Measurements from ENCODE around the gene NDST3. TPM values are rescaled to one million over a fixed set of nuclear protein-coding genes. Genes with fewer than 3 reads are reported as not detected.
A peak's percentile ranks its signal among the peaks of the same experiment; 100 is the strongest.
"Not testable (repeated sequence)": the region's sequence is repeated elsewhere in the genome, so short reads cannot be mapped to it uniquely, and the experiment has no call there.

NDST3 gene
- polyA plus RNA-seq, 10 donors = 0.07 to 1.0 (median 0.12) TPM; not detected in 3

DNA sequence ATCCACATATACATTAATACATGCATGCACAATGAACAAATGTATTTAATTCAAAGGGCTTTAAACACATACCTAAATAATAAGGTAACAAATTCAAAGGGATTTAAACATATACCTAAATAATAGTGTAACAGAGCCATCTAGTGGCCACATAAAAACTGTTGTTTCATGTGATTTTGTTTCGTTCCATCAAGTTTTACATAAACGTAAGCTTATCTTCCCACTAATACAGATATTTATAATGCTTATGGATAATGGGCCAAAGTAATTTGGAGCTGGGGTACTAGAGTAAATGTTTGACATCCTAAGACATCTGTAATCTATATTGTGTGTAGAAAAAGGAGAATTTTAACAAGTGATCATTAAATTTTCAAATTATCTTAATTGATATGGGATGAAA lies 236.2 kb downstream of the NDST3 start:
- DNase-seq = peak in 1 of 3 donors; percentile 56

- no peak for DNase-seq
Measured at GRCh38 chr4:118271788-118272187, 237.5 kb downstream of the NDST3 start.

DNA sequence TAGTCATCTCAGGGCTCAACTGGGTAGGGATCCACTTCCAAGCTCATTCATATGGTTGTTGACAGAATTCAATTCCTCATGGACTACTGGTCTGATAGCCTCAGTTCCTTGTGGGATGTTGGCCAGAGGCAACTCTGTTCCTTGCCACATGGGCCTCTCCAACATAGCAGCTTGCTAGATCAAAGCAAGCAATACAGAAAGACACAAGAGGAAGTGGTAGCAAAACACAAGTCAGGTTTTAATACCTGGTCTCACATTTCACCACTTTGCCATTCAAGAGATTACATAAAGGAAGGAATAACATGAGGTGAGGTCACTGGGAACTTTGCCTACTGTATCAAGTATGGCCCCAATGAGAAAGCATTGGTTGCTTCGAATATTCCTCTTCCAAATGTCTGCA lies 239.4 kb downstream of the NDST3 start:
- no peak for DNase-seq

GRCh38 chr4:118276580-118276979 lies 242.3 kb downstream of the NDST3 start:
- DNase-seq = no peak

DNA sequence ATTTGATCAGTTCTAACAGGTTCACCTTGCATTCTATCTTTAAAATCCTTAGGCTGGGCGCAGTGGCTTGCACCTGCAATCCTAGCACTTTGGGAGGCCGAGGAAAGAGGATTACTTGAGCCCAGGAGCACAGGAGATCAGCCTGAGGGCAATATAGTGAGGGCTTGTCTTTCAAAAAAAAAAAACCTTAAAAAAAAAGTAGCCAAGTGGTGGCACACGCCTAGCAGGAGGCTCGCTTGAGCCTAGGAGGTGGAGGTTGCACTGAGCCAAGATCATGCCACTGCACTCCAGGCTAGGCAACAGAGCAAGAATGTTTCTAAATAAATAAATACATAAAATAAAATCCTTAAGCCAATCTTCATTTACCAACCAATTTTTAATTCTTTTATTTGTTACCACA lies 243.0 kb downstream of the NDST3 start:
- DNase-seq = no peak

DNA sequence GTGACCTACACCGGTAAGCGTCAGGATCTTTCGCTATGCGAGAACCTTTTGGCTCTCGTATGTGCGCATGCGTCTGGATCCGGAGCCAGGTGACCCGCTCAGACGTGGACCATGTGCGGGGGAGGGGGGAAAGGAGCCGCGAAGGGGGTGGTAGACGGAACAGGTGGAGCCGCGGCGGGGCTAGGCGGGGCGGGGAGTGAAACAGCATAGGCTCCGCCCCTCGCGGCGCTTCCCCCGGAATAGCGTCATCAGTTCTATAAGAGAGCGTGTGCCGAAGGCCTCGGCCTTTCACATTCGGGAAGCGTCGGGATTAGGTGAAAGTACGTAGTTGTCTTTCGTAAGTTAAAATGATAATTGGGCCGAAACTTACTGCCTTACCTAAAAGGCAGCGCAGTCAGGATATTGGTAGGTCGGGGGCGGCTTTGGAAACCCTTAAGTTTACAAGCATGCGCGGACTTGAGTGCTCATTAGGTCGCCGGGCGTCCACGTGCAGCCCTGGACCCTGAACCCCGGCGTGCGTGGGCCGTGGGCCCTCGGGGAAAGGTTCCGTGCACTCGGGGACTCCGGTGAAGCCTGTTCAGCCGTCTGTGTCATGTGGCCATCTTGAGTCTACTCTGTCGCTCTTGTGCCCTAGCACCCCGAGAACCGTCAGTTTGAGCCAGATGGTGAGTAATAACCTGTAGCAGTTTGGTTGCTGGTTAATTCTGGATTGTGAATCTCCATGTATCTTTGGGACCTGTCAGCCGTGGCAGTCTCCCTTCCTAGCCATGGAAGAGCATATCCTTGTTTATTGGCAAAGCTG lies 244.4 kb downstream of the NDST3 start:
- DNase-seq = peak; percentile 94 to 97 (median 95)

DNA sequence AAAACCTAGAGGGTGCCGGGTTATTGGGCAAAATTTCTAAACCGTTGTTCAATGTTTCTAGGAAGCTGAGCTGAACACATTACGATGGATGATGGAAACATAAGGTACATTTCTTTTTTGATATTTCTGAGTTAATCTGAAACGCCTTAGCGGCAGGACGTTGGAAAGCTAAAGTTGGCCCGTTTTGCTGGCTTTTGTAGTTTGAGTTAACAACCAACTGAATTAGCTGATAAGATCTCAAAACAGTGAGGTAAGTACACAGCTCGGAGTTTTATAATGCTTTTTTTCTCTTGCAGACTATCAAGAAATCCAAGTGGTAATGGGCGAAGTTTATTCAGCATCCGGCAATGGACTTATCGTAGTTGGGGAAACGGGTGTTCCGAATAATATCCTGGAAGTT lies 245.0 kb downstream of the NDST3 start:
- no peak for DNase-seq

DNA sequence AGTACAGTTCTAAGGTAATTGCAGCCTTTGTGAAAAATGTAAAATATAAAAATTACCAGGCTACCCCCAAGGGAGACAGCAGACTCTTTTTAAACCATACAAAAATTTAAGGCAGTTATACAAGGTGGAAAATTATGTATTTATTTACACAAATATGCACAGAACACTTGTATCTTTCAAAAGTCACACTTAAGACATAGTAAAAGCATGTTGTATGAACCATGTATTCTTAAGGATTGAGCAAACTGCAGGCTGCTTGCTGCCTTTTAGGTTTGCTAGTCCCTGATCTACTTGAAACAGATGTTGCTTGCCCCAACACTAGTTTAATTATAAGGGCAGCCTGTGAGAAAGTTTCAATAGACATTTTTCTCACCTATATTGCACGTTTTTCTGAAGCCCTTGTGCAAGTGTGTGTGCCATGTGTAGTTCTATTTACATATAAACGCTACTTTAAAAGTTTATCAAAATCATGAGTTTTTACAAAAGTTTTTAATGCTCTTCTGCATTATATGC lies 245.7 kb downstream of the NDST3 start:
- no peak for DNase-seq

DNA sequence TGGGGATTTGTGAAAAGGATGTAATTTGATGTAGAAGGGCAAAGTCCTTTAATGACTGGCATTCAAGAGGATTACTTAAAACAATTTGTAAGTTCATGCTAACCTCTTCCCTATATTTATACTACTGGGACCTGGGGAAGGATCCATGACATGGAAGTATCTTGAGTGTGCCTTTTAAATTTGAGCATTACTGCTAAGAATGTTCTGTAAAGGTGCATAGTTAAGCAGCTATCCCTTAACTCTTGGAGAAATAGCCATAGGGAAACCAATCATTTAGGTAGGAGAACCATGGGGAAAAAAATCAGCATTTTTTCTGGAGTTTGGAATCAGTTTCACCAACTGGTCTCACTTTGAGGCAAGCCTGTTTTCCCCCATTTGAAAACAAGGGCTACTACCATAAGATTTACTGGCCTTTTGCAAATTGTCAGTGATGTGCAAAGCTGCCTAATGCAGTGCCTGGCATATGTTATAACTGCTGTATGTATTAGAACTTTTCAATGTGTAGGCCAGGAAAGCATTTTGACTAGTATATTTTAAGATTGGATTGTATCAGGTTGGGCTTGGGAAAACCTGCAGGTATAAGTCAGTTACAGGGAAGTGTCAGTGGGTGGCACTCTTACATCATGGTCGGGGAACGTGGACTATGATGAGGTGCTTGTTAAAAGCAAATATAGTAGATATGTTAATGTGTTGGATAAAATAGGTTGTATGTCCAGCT lies 246.4 kb downstream of the NDST3 start:
- DNase-seq = peak; percentile 60 to 76 (median 69)

DNA sequence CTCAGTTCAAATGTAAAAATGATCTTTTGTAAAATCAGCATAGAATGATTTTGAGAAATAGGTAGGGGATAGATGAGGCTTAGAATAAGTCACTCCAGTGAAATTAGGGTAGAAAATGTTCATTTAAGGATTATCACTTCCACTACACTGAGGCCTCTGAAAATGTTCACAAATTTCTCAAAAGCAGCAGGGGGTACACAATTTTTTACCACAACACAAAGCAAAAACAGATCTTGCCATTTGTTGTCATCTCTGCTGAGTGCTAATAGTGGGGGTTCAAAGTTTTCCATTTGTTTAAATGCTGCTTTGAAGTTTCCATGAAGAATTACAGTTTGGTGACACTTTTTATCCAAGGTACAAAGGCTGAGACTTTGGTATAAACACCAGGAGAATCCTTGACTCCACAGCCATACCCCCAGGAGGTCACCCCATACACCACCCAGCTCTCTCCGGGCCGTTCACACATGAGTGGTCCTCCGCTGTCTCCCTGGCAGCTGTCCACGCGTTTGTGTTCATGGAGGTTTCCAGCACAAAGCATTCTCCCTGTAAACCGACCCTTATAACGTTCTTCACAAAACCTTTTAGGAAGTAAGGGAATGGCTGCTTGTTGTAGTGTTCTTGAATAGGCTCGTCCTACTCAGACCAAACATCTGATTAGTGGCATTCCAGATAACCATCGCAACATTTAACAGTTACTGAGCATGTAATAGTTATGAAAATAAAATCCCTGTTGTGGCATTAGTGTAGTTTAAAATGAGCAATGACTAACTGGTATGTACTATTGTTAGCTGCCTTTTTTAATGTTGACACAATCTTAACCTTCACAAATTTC lies 247.5 kb downstream of the NDST3 start:
- peak in 1 of 3 donors; percentile 16 for DNase-seq

DNA sequence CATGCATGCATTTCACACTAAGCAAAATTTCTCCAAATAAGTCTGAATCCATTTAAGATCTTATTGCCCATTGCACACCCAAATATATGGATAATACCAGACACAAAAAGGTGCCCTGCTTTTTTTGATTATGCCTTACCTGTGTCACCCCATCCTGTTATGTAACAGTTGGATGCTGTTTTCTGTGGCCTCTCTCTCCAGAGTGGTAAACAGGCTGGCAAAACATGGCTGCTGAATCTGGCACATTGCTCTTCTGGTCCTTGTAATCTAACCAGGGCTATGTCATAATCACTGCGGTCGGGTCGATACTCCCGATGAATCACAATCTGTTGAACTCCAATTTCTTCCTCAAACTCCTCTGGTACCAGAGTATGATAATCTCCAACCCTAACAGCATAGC lies 248.4 kb downstream of the NDST3 start:
- DNase-seq = no peak

- no peak for DNase-seq
Measured at GRCh38 chr4:118284169-118284568, 249.9 kb downstream of the NDST3 start.

- DNase-seq = no peak
Measured at GRCh38 chr4:118285931-118286330, 251.6 kb downstream of the NDST3 start.

DNA sequence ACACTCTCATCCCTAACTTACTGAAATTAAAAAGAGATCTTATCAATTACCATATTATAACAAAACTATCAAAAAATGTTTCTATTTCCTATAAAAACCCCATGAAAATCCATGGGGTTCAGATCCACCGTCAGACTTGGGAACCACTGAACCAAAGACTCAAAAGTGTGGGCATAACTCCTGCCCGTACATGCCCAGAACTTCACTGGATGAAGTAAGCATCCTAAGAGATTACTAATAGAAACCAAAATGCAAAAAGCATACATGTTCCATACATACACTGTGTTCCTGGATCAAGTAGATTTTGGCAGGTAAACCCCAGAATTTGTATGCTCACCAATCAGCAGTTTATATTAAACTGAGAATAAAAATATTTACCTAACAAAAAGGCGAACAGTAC lies 252.4 kb downstream of the NDST3 start:
- DNase-seq = no peak

DNA sequence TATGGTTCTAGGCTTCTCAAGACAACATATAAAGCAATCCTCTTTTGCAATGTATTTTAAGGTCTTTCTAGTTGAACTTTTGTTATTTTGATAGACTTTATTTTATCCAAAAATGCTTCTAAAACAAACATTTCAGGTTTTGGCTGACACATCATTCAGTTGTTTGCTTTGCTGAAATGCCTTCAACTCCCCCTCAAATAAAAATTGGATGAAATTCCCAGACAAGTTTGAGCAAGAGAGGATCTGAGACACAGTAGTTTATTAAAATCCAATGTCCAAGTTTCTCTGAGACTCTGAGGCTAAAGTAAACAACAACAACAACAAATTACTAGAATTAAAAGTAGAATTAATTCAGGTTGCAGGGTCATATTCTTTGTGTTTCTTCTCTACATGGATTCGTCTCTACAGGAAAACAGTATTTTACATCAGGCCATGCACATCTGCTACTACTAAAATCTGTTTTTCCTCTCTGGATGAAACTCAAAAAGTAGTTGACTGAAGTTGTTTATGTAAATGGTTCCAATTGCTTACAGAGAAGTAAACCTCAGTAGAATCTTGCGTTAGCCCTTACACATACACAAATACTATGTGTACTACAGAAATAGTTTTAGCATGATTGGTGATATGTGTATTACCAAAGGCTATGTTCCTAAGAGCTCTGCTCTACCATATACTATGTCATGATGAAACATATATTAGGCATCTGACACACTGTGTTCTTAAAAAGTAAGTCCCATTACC lies 253.6 kb downstream of the NDST3 start:
- peak in 1 of 3 donors; percentile 59 for DNase-seq

- peak; percentile 69 to 92 (median 84) for DNase-seq
Measured at GRCh38 chr4:118289794-118290193, 255.5 kb downstream of the NDST3 start.

GRCh38 chr4:118290951-118291350 lies 256.7 kb downstream of the NDST3 start:
- DNase-seq = no peak

GRCh38 chr4:118296729-118297128 lies 262.4 kb downstream of the NDST3 start:
- peak in 1 of 3 donors; percentile 18 for DNase-seq

DNA sequence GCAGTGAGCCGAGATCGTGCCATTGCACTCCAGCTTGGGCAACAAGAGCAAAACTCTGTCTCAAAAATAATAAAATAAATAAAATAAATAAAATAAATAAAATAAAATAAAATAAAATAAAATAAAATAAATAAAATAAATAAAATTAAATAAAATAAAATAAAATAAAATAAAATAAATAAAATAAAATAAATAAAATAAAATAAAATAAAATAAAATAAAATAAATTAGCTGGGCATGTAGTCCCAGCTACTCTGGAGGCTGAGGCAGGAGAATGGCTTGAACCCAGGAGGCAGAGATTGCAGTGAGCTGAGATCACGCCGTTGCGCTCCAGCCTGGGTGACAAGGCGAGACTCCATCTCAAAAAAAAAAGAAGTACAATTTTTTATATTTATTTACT lies 265.3 kb downstream of the NDST3 start:
- DNase-seq = not testable (repeated sequence)

- no peak for DNase-seq
Measured at GRCh38 chr4:118307643-118308042, 273.4 kb downstream of the NDST3 start.

Data from muscle of back (tissue), 11 donors.